ENCODE data around the gene WDR77. TPM values are rescaled to one million over a fixed set of nuclear protein-coding genes. Genes with fewer than 3 reads are reported as not detected.
A peak's percentile ranks its signal among the peaks of the same experiment; 100 is the strongest.

WDR77 gene
- total RNA-seq, 3 donors from 2014 or later = 89.6 to 95.0 (median 93.7) TPM

DNA sequence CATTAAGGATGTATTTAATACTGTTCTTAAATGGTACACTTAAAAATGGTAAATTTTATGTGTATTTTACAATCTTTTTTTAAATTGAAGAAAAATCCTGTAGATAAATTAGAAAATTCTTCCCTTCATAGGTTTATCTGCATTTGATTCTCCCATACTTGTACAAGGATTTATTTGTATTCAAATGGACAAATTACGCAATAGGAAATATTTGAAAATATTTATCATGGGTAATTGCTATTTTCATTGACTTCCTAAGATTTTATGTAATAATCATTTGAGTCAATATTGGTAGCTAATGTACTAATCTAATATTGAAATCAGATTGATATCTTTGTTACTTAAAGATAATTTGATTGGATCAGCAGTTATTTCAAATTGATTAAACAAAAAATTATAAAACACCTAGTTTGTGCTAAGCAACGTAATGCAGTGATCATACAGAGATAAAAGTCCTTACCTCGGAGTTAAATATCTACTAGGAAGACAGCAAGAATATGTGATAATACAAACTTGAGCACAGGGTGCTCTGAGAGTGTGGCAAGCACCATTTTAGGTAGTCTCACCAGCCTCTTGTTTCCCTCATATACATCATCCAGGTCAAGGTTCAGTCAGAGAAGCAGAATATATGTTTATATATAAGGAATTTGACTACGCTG, 13.4 kb upstream of the WDR77 start:
- Mint-ChIP-seq H3K27me3 (ENCODE audit: low read depth) (no peaks in the 10 kb centered on the region), H3K4me3 (no peak overlapping the region), H3K4me1 (ENCODE audit: low read depth) (peaks cover 12% of the 10 kb centered on the region), H3K36me3 (ENCODE audit: insufficient read depth) (peaks cover 34% of the 10 kb centered on the region), H3K9me3 (no peaks in the 10 kb centered on the region)
- no peak for DNase-seq
- ATAC-seq = no peak

DNA sequence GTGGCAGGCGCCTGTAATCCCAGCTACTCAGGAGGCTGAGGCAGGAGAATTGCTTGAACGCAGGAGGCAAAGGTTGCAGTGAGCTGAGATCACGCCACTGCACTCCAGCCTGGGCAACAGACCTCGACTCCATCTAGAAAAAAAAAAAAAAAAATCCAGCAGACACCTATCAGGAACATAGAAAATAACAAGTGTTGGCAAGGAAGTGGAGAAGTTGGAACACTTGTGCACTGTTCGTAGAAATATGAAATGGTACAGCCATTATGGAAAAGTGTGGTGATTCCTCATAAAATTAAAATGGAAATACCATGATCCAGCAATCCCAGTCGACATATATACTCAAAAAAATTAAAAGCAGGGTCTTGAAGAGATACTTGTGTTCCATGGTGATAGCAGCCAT, 12.7 kb upstream of the WDR77 start:
- Mint-ChIP-seq H3K4me1 (ENCODE audit: low read depth) (peaks cover 15% of the 10 kb centered on the region), H3K27me3 (ENCODE audit: low read depth) (no peaks in the 10 kb centered on the region), H3K9me3 (no peaks in the 10 kb centered on the region), H3K36me3 (ENCODE audit: insufficient read depth) (peaks cover 37% of the 10 kb centered on the region), H3K4me3 (no peak overlapping the region)
- DNase-seq (no peak), ATAC-seq (no peak)

DNA sequence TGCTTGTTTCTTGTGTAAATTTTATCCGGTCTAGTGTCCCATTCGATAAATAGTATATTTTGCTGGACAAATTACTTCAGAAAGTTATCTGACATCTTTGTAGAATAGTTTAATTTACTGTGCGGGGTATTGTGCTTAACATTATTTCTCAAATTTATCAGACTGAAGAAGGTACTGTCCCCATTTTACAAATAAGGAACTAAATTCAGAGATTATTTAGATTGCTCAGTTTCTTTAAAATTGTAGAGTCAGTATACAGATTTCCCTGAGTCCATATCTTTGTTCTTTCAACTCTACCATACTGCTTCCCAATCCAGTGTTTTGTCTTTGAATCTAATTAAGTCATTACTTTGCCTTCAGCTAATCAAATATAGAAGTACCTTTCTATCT, 6.6 kb upstream of the WDR77 start:
- no peak for DNase-seq
- Mint-ChIP-seq H3K36me3 (ENCODE audit: insufficient read depth) (peaks cover 57% of the 10 kb centered on the region), H3K27me3 (ENCODE audit: low read depth) (no peaks in the 10 kb centered on the region), H3K4me3 (no peak overlapping the region), H3K9me3 (no peaks in the 10 kb centered on the region), H3K4me1 (ENCODE audit: low read depth) (peaks cover 58% of the 10 kb centered on the region)
- ATAC-seq = no peak

DNA sequence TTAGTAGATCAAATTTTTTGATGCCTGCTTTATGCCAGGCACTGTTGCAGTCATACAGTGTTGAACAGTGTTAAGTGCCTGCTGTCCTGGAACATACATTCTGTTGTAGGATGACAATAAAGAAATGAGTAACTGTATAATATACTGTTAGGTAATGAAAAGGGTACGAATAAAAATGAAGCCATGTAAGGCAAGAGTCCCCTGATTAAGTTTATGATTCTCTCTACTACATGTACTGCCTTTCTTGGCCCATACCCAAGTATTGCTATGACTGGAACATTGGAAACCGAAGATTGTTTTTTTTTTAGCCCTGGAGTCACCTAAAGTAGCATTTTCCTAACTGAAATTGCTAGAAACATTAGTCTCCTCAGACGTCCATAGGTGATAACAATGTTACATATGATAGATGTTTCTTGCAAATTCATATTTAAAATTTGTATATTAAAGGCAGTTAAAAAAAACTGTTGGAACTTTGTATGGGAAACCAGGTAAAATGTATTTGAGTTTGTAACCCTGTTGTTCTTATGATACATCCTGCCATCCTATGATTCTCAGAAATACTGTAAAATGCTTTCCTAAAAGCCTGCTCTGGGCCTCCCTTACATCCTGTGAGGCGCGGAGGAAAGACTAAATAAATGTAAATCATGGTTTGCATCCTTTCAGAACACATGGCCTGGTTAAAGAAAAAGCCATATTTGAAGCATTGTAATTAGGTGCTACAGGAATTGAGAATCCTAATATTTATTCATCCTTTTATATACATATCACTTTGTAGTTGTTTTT, 6.0 kb upstream of the WDR77 start:
- H3K9me3 Mint-ChIP-seq = no peaks in the 10 kb centered on the region
- H3K4me1 Mint-ChIP-seq (ENCODE audit: low read depth) = peaks cover 64% of the 10 kb centered on the region
- DNase-seq (no peak), ATAC-seq (peak; percentile 82 to 88)
- H3K36me3 Mint-ChIP-seq (ENCODE audit: insufficient read depth) = peaks cover 56% of the 10 kb centered on the region
- H3K27me3 Mint-ChIP-seq (ENCODE audit: low read depth) = no peaks in the 10 kb centered on the region
- peak overlapping the region; percentile 48 for H3K4me3 Mint-ChIP-seq

DNA sequence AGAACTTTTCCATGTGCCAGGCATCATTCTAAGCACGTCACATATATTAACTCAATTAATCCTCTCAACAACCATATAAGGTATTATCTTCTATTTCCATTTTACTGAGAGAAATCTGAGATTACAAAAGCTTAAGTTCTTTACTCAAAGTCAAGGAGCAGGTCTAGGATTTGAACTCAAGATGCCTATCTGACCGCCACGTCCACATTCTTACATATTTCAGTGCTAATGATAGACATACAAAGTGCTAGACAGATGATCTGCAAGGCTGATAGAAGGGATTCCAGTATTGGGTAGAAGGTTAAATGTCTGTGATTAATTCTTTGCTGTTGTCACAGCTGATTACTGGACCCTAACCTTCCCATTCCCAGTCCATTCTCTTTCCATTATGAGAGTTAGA, 4.7 kb upstream of the WDR77 start:
- ATAC-seq = no peak
- H3K4me1 Mint-ChIP-seq (ENCODE audit: low read depth) = peaks cover 72% of the 10 kb centered on the region
- H3K4me3 Mint-ChIP-seq = no peak overlapping the region
- H3K9me3 Mint-ChIP-seq = no peaks in the 10 kb centered on the region
- H3K36me3 Mint-ChIP-seq (ENCODE audit: insufficient read depth) = peaks cover 59% of the 10 kb centered on the region
- H3K27me3 Mint-ChIP-seq (ENCODE audit: low read depth) = no peaks in the 10 kb centered on the region
- DNase-seq = no peak

DNA sequence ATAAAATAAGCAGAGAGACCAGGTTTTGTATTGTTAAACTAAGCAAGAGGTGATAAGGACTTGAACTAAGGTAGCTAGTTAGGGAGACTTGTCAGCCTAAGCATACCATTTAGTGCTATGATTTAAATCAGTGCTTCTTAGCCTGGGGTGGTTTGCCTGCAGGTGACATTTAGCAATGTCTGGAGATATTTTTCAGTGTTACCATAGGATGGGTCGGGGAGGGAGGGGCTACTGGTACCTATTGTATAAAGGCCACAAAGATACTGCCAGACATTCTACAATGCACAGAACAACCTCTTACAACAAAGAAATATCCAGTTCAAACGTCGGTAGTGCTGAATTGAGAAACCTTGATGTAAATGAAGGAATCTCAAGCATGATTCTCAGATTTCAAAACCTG, 3.5 kb upstream of the WDR77 start:
- Mint-ChIP-seq H3K9me3 (no peaks in the 10 kb centered on the region), H3K36me3 (ENCODE audit: insufficient read depth) (peaks cover 59% of the 10 kb centered on the region), H3K4me3 (no peak overlapping the region), H3K27me3 (ENCODE audit: low read depth) (no peaks in the 10 kb centered on the region), H3K4me1 (ENCODE audit: low read depth) (peaks cover 80% of the 10 kb centered on the region)
- DNase-seq (no peak), ATAC-seq (no peak)

DNA sequence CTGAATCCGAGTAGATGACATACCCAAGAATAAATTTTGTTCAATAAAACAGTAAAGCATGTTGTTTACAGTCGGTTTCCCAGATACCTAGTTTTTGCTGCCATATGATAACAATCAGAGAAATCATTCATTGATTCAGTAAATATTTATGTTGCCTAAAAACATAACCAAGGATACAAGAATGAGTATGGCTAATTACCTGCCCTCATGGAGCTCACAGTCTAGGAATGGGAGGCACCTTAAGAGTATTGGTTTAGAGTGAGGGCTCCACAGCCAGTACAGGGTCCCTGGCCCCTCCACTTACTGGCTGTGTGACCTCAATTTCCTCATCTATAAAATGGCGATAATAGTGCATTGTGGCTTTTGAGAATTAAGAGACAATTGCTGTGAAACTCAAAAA, 1.1 kb upstream of the WDR77 start:
- peak overlapping the region; percentile 100 for H3K4me3 Mint-ChIP-seq
- no peaks in the 10 kb centered on the region for H3K9me3 Mint-ChIP-seq
- ATAC-seq (no peak), DNase-seq (no peak)
- peaks cover 87% of the 10 kb centered on the region for H3K4me1 Mint-ChIP-seq (ENCODE audit: low read depth)
- peaks cover 58% of the 10 kb centered on the region for H3K36me3 Mint-ChIP-seq (ENCODE audit: insufficient read depth)
- no peaks in the 10 kb centered on the region for H3K27me3 Mint-ChIP-seq (ENCODE audit: low read depth)

DNA sequence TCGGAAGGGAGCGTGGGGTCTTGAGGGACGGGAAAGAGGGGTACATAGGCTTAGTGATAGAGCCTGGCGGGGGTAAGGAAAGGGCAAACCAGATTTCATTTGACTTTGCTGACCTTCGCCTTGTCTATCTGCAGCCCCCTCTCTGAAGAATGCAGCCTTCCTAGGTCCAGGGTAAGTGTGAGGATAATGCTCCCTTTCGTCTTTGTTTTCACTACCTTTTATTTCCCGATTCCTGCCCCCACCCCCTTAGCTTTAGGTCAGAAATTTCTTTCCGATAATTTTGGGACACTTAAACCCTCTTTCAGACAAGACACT, 604 bp upstream of the WDR77 start:
- Mint-ChIP-seq H3K9me3 (no peaks in the 10 kb centered on the region), H3K4me1 (ENCODE audit: low read depth) (peaks cover 85% of the 10 kb centered on the region), H3K4me3 (peak overlapping the region; percentile 100), H3K27me3 (ENCODE audit: low read depth) (no peaks in the 10 kb centered on the region), H3K36me3 (ENCODE audit: insufficient read depth) (peaks cover 57% of the 10 kb centered on the region)
- DNase-seq = no peak
- no peak for ATAC-seq

DNA sequence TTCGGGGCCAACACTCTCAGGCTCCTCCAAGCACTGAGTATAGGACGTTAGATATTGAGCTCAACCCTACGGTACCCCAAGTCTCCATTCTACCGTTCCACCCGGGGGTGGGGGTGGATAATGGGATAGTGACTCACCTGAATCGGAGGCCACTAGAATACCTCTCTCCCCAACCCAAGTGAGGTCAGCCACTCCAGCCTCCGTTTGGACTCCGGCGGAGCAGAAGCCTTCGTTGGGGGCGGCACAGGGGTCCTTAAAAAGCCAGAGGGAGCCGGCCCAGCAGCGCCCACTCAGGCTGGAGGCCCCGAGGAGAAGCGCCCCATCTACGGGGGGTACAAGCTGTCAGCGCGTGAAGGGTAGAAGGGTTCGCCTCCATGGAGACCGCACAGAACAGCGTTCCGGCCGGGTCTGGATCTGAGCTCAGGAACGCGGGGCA, 556 bp downstream of the WDR77 start:
- H3K4me1 Mint-ChIP-seq (ENCODE audit: low read depth) = peaks cover 80% of the 10 kb centered on the region
- peaks cover 54% of the 10 kb centered on the region for H3K36me3 Mint-ChIP-seq (ENCODE audit: insufficient read depth)
- ATAC-seq (peak; percentile 44 to 47), DNase-seq (peak; percentile 25)
- peak overlapping the region; percentile 100 for H3K4me3 Mint-ChIP-seq
- H3K9me3 Mint-ChIP-seq = no peaks in the 10 kb centered on the region
- H3K27me3 Mint-ChIP-seq (ENCODE audit: low read depth) = no peaks in the 10 kb centered on the region

DNA sequence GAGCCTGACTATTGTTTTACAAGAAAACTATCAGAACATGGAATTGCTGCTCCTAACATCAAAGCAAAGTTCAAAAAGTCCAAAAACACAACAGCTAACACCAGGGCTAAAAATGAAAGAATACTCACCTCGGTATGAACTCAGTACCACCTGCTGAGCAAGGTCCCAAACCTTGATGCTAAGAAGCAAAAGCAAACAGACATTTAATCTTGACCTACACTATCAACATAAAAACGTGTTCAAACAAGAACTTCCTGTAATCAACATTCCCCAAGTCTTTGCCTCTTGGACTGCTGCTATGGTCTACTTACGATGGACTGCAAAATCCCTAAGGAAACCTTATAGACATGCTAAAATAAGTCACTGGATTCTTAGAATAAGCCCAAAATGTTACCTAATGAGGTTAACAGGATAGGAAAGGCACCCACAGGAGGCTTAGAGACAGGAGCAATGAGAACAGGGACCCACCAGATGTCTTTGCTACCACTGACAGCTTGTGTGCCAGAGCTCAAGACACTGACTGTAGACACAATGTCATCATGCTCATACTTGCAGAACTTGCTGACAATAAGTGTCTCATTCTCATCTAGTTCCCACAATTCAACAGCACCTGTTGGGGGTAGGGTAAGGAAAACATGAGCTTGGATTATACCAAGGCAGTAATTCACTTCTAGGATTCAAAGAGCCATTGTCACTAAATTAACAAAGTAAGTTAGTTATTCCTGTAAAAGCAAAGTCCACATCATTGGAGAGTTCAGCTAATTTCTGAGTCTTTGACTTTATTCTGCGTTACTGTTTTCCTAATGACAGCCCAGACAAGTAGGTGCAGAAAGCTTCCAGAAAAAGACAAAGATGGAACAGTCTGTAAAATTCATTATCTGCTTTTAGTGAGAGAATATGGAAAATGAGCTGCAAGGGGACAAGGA, 1.8 kb downstream of the WDR77 start:
- no peaks in the 10 kb centered on the region for H3K9me3 Mint-ChIP-seq
- no peaks in the 10 kb centered on the region for H3K27me3 Mint-ChIP-seq (ENCODE audit: low read depth)
- H3K4me3 Mint-ChIP-seq = peak overlapping the region; percentile 100
- H3K36me3 Mint-ChIP-seq (ENCODE audit: insufficient read depth) = peaks cover 59% of the 10 kb centered on the region
- ATAC-seq (no peak), DNase-seq (no peak)
- peaks cover 78% of the 10 kb centered on the region for H3K4me1 Mint-ChIP-seq (ENCODE audit: low read depth)

DNA sequence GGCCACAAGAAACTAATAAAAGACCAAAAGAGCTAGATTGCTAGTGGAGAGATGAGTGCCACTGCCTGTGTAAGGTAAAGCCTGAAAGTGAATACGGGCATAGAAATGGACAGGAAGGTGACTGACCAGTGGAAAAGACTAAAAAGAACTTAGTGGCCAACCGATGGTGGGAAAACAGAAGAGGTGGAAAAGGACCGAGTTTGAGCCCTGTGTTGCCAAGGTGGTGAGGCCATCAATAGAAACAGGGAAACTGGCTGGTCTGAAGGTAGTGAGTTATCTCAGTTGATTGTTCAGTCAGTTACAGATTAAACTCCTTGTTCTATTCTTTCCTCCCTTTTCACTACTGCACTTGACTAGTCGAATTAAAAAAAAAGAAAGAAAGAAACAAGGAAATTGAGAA, 2.5 kb downstream of the WDR77 start:
- peaks cover 62% of the 10 kb centered on the region for H3K36me3 Mint-ChIP-seq (ENCODE audit: insufficient read depth)
- H3K9me3 Mint-ChIP-seq = no peaks in the 10 kb centered on the region
- ATAC-seq = no peak
- peak overlapping the region; percentile 100 for H3K4me3 Mint-ChIP-seq
- H3K4me1 Mint-ChIP-seq (ENCODE audit: low read depth) = peaks cover 79% of the 10 kb centered on the region
- H3K27me3 Mint-ChIP-seq (ENCODE audit: low read depth) = no peaks in the 10 kb centered on the region
- no peak for DNase-seq

DNA sequence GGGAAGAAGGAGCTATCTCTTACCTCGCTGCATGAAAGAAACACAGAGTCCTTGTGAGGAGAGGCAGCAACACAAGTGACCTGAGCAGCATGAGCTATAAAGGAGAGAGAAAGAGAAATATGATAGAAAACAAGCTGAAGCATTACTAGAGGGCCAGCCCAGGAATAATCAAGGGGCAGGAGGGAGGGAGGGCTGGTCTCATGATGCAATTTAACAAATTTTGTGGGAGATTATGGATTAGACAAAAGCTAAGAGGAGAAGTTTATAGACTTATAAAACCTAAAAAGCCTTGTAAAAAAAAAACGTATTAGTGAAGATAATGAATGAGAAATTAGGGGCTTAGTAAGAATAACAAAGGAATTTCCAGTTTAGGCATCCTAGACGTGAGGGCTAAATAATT, 5.0 kb downstream of the WDR77 start:
- no peak for DNase-seq
- Mint-ChIP-seq H3K36me3 (ENCODE audit: insufficient read depth) (peaks cover 68% of the 10 kb centered on the region), H3K4me3 (no peak overlapping the region), H3K27me3 (ENCODE audit: low read depth) (no peaks in the 10 kb centered on the region), H3K4me1 (ENCODE audit: low read depth) (peaks cover 59% of the 10 kb centered on the region), H3K9me3 (no peaks in the 10 kb centered on the region)
- no peak for ATAC-seq

DNA sequence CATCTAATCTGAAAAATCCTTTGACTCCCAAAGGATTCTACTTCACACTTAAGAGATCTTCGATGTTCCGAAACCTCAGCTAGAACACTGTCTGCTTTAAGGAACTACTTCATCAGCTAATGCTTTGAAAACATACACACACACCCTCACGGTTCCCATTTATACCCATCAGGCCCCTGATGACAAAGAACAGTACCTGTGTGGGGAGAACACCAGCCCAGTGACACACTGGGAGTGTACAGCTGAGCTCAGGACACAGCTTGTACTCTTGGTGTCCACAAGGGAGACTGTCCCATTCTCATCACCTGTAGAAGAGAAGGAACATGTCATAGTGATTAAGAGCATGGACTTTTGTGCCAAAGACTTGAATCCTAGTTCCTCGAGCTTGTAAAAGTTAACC, 6.6 kb downstream of the WDR77 start:
- DNase-seq (no peak), ATAC-seq (peak; percentile 60 to 78)
- H3K4me3 Mint-ChIP-seq = no peak overlapping the region
- no peaks in the 10 kb centered on the region for H3K9me3 Mint-ChIP-seq
- H3K36me3 Mint-ChIP-seq (ENCODE audit: insufficient read depth) = peaks cover 70% of the 10 kb centered on the region
- peaks cover 49% of the 10 kb centered on the region for H3K4me1 Mint-ChIP-seq (ENCODE audit: low read depth)
- no peaks in the 10 kb centered on the region for H3K27me3 Mint-ChIP-seq (ENCODE audit: low read depth)

DNA sequence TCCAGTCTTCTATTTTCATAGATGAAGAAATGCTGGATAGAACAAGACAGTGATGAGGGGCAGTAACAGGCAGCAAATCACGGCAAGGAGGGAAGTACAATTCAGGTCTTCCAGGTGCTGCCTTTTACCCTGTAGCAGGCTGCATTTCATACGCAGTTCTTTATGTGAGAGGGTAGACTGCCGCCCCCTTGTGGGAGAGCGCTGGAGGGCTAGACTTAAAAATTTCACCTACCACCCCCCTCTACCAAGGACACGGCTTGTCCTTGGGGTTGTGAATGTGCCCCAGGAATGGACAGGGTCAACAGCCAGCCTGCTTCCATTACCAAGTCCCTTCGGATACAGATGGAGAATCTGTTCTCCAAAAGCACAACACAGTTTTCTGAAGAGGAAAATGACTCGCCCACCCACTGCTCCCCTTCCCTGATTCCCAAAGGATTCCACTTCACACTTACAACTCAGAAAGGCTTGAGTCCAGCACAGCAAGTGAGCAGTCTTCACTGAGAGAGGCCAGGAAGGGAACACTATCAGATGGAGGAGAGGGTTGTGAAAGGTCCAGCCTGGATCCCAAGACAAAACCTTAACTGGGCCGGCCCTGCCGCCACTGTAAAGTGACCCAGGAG, 7.4 kb downstream of the WDR77 start:
- ATAC-seq (peak; percentile 65 to 70), DNase-seq (peak; percentile 59)
- H3K4me3 Mint-ChIP-seq = no peak overlapping the region
- H3K27me3 Mint-ChIP-seq (ENCODE audit: low read depth) = no peaks in the 10 kb centered on the region
- H3K36me3 Mint-ChIP-seq (ENCODE audit: insufficient read depth) = peaks cover 65% of the 10 kb centered on the region
- H3K9me3 Mint-ChIP-seq = no peaks in the 10 kb centered on the region
- peaks cover 41% of the 10 kb centered on the region for H3K4me1 Mint-ChIP-seq (ENCODE audit: low read depth)

All from activated T-cell treated with anti-CD3 and anti-CD28 coated beads, Interleukin-2, amount 50 U/mL, for 4 hours (primary cell).